OCI-LY3 (cell line): Measurements from ENCODE around the gene TACC3.

Experiments used
- H2AFZ ChIP-seq: fragments of 200-600, 300-600 bp; shearing (Covaris generic); 2 replicates; pipeline ENCODE4 v1.6.0; 2014; ENCODE audit warnings: antibody characterized with exemption, low read depth, low read length
- H3K27ac ChIP-seq: fragments of 200-600, 300-600 bp; sonication (generic); 2 replicates; pipeline ENCODE4 v1.5.1; 2014; ENCODE audit warnings: mild to moderate bottlenecking, low read length, moderate library complexity, mixed read lengths
- H3K27me3 ChIP-seq: fragments of 200-600, 300-600 bp; sonication (generic); 2 replicates; pipeline ENCODE4 v1.6.1; 2014; ENCODE audit warnings: low read depth, low read length, mixed read lengths
- H3K36me3 ChIP-seq: fragments of 200-600, 300-600 bp; sonication (generic); replicated peaks from 2 replicates; pipeline ENCODE3; 2014; ENCODE audit warnings: low read depth, low read length, mixed read lengths
- H3K4me1 ChIP-seq: fragments of 300-600, 200-600 bp; sonication (generic); 2 replicates; pipeline ENCODE4 v1.6.1; 2014; ENCODE audit warnings: low read length, mixed read lengths
- H3K4me2 ChIP-seq: fragments of 200-600, 300-600 bp; sonication (generic); 2 replicates; pipeline ENCODE4 v1.6.1; 2014; ENCODE audit warnings: low read length, mixed read lengths
- H3K4me3 ChIP-seq: fragments of 300-600, 200-600 bp; sonication (generic); 2 replicates; pipeline ENCODE4 v1.5.1; 2014; ENCODE audit warnings: antibody characterized with exemption, mild to moderate bottlenecking, low read length, moderate library complexity
- H3K79me2 ChIP-seq: fragments of 300-600, 200-600 bp; shearing (Covaris generic); 2 replicates; pipeline ENCODE4 v1.6.1; 2014; ENCODE audit warnings: mild to moderate bottlenecking, low read length, mixed read lengths
- H3K9ac ChIP-seq: fragments of 300-600, 200-600 bp; shearing (Covaris generic); 2 replicates; pipeline ENCODE4 v1.6.0; 2014; ENCODE audit warnings: mild to moderate bottlenecking, low read length, moderate library complexity
- H3K9me3 ChIP-seq: fragments of 200-600, 300-600 bp; shearing (Covaris generic); 2 replicates; pipeline ENCODE4 v1.6.1; 2014; ENCODE audit warnings: low read length, mixed read lengths; ENCODE audit not compliant: insufficient read depth
- H4K20me1 ChIP-seq: fragments of 200-600, 300-600 bp; sonication (generic); 2 replicates; pipeline ENCODE4 v1.6.1; 2016; ENCODE audit warnings: low read length, mixed read lengths; ENCODE audit not compliant: insufficient read depth
- CTCF ChIP-seq: fragments of 200-600, 300-600 bp; sonication (generic); IDR thresholded peaks from 2 replicates; pipeline ENCODE4 v1.5.1; 2014; ENCODE audit warnings: antibody characterized with exemption, low read length, low read depth
- EZH2phosphoT487 ChIP-seq: fragments of 200-600 bp; shearing (Covaris generic); IDR thresholded peaks from 2 replicates; pipeline ENCODE4 v1.6.1; 2018; ENCODE audit warnings: antibody characterized with exemption, mixed run types, low read depth

Gene TACC3

GRCh38 chr4:1790005-1790404 is 68.7 kb downstream of the TACC3 start:
- no peaks in the 10 kb centered on the region for H4K20me1 ChIP-seq
- no peak for TF ChIP-seq CTCF
- no peak for TF ChIP-seq EZH2phosphoT487
- H3K4me1 ChIP-seq, result no peaks in the 10 kb centered on the region
- no peak overlapping the region for H3K4me3 ChIP-seq
- H3K79me2 ChIP-seq, result no peaks in the 10 kb centered on the region
- H3K27me3 ChIP-seq, result no peaks in the 10 kb centered on the region
- no peak overlapping the region for H3K4me2 ChIP-seq
- H3K27ac ChIP-seq, result no peak overlapping the region
- no peak overlapping the region for H3K9ac ChIP-seq
- H3K36me3 ChIP-seq, result no peaks in the 10 kb centered on the region
- no peak overlapping the region for H2AFZ ChIP-seq
- no peaks in the 10 kb centered on the region for H3K9me3 ChIP-seq

GRCh38 chr4:1792158-1792831 is 71.0 kb downstream of the TACC3 start:
- no peaks in the 10 kb centered on the region for H3K4me1 ChIP-seq
- no peak overlapping the region for H3K4me3 ChIP-seq
- no peaks in the 10 kb centered on the region for H3K79me2 ChIP-seq
- TF ChIP-seq EZH2phosphoT487 (no peak), CTCF (no peak)
- no peaks in the 10 kb centered on the region for H3K9me3 ChIP-seq
- no peaks in the 10 kb centered on the region for H3K27me3 ChIP-seq
- no peak overlapping the region for H2AFZ ChIP-seq
- H4K20me1 ChIP-seq, result no peaks in the 10 kb centered on the region
- no peak overlapping the region for H3K9ac ChIP-seq
- no peaks in the 10 kb centered on the region for H3K36me3 ChIP-seq
- no peak overlapping the region for H3K4me2 ChIP-seq
- H3K27ac ChIP-seq, result no peak overlapping the region

GRCh38 chr4:1792832-1793495 is 71.6 kb downstream of the TACC3 start, which contains the start of gene FGFR3:
Gene FGFR3, plus strand, starts transcription at chr4:1793293. Its CDS starts 642 bp downstream, at chr4:1793935.
- no peaks in the 10 kb centered on the region for H3K4me1 ChIP-seq
- H3K79me2 ChIP-seq, result no peaks in the 10 kb centered on the region
- no peaks in the 10 kb centered on the region for H3K36me3 ChIP-seq
- H3K4me2 ChIP-seq, result no peak within 1 kb of the TSS
- H3K27me3 ChIP-seq, result no peaks in the 10 kb centered on the region
- no peak within 1 kb of the TSS for H2AFZ ChIP-seq
- no peak within 1 kb of the TSS for H3K9ac ChIP-seq
- no peaks in the 10 kb centered on the region for H3K9me3 ChIP-seq
- H3K27ac ChIP-seq, result no peak within 1 kb of the TSS
- TF ChIP-seq EZH2phosphoT487 (no peak), CTCF (no peak)
- no peak within 1 kb of the TSS for H3K4me3 ChIP-seq
- H4K20me1 ChIP-seq, result no peaks in the 10 kb centered on the region

GRCh38 chr4:1793496-1793840 is 72.1 kb downstream of the TACC3 start:
- H3K9ac ChIP-seq, result no peak overlapping the region
- no peaks in the 10 kb centered on the region for H4K20me1 ChIP-seq
- H3K79me2 ChIP-seq, result no peaks in the 10 kb centered on the region
- H3K4me2 ChIP-seq, result no peak overlapping the region
- no peak overlapping the region for H3K27ac ChIP-seq
- no peak overlapping the region for H3K4me3 ChIP-seq
- TF ChIP-seq CTCF, result no peak
- no peak for TF ChIP-seq EZH2phosphoT487
- H3K9me3 ChIP-seq, result no peaks in the 10 kb centered on the region
- H2AFZ ChIP-seq, result no peak overlapping the region
- no peaks in the 10 kb centered on the region for H3K36me3 ChIP-seq
- no peaks in the 10 kb centered on the region for H3K27me3 ChIP-seq
- no peaks in the 10 kb centered on the region for H3K4me1 ChIP-seq
